ENCODE data around the gene WFDC2.

WFDC2 gene

DNA sequence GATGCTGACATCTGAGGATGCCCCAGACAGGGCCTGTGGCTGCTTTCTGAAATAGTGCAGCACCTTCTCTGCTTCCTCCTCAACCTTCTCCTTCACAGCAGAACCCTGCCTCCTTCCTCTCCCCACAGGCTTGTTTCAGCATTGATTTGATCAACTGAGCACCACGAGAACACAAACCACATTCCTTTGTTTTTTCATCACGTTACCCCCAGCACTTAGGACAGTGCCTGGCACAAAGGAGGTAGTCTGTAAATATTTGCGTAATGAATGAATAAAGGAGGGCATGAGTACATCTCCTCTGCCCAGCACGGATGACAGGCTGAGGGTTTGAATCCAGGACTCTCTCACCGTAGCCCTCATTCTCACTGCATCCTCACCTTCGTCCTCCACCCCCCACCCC, 21.3 kb upstream of the WFDC2 start (continued):
- TF ChIP-seq, protein P1, sequence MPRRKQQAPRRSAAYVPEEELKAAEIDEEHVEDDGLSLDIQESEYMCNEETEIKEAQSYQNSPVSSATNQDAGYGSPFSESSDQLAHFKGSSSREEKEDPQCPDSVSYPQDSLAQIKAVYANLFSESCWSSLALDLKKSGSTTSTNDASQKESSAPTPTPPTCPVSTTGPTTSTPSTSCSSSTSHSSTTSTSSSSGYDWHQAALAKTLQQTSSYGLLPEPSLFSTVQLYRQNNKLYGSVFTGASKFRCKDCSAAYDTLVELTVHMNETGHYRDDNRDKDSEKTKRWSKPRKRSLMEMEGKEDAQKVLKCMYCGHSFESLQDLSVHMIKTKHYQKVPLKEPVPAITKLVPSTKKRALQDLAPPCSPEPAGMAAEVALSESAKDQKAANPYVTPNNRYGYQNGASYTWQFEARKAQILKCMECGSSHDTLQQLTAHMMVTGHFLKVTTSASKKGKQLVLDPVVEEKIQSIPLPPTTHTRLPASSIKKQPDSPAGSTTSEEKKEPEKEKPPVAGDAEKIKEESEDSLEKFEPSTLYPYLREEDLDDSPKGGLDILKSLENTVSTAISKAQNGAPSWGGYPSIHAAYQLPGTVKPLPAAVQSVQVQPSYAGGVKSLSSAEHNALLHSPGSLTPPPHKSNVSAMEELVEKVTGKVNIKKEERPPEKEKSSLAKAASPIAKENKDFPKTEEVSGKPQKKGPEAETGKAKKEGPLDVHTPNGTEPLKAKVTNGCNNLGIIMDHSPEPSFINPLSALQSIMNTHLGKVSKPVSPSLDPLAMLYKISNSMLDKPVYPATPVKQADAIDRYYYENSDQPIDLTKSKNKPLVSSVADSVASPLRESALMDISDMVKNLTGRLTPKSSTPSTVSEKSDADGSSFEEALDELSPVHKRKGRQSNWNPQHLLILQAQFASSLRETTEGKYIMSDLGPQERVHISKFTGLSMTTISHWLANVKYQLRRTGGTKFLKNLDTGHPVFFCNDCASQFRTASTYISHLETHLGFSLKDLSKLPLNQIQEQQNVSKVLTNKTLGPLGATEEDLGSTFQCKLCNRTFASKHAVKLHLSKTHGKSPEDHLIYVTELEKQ (tag by site-specific recombination; IDR thresholded peaks at IDR 0.05; ENCODE audit: borderline replicate concordance) = no peak

DNA sequence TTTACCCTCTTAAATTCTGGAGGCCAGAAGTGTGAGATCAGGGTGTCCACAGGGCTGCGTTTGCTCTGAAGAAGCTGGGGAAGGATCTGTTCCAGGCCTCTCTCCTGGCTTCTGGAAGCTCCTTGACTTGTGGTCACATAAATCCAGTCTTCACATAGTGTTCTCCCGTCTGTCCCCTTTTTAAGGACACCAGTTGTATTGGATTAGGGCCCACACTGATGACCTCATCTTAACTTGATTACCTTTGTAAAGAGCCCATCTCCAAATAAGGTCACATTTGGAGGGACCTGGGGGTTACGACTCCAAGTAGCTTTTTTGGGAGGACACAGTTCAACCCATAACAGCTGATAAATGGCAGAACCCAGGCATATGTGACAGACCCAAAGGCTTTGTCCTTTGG, 20.0 kb upstream of the WFDC2 start:
- POLR2A ChIA-PET = interaction anchor here (0.6 kb wide), 1 partner anchor 1042 kb away, joined by 3 read pairs; no protein-coding TSS in a partner anchor
- no peaks in the 10 kb centered on the region for H3K9me3 ChIP-seq (ENCODE audit: control insufficient read depth, insufficient read depth, low read depth, low read length)
- no peaks in the 10 kb centered on the region for H3K36me3 ChIP-seq (ENCODE audit: control insufficient read depth in 2 of 2, insufficient read depth in 1 of 2, low read length in 2 of 2)
- H3K4me3 ChIP-seq (ENCODE audit: low read depth, low read length) = no peak overlapping the region
- H3K27ac ChIP-seq (ENCODE audit: extremely low read depth, low read depth, low read length) = no peak overlapping the region
- no peaks in the 10 kb centered on the region for H3K4me1 ChIP-seq (ENCODE audit: control insufficient read depth, insufficient read depth, low read length)
- CTCF ChIA-PET = interaction anchor here (0.5 to 7.9 kb wide), 21 partner anchors 10 to 431 kb away, joined by 3 to 90 read pairs (median 5); partner anchors contain the start of genes DBNDD2 and ZSWIM1
- TF ChIP-seq ZFP69B (tag by site-specific recombination; IDR thresholded peaks at IDR 0.05) = peak; percentile 88
- TF ChIP-seq ZNF311 (tag by site-specific recombination; IDR thresholded peaks at IDR 0.05; ENCODE audit: borderline replicate concordance) = no peak
- no peak for TF ChIP-seq ZNF514 (tag by site-specific recombination; IDR thresholded peaks at IDR 0.05)
- TF ChIP-seq, protein P2, sequence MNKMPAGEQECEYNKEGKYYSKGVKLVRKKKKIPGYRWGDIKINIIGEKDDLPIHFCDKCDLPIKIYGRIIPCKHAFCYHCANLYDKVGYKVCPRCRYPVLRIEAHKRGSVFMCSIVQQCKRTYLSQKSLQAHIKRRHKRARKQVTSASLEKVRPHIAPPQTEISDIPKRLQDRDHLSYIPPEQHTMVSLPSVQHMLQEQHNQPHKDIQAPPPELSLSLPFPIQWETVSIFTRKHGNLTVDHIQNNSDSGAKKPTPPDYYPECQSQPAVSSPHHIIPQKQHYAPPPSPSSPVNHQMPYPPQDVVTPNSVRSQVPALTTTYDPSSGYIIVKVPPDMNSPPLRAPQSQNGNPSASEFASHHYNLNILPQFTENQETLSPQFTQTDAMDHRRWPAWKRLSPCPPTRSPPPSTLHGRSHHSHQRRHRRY (tag by site-specific recombination; IDR thresholded peaks at IDR 0.05) = no peak
- TF ChIP-seq, protein P3, sequence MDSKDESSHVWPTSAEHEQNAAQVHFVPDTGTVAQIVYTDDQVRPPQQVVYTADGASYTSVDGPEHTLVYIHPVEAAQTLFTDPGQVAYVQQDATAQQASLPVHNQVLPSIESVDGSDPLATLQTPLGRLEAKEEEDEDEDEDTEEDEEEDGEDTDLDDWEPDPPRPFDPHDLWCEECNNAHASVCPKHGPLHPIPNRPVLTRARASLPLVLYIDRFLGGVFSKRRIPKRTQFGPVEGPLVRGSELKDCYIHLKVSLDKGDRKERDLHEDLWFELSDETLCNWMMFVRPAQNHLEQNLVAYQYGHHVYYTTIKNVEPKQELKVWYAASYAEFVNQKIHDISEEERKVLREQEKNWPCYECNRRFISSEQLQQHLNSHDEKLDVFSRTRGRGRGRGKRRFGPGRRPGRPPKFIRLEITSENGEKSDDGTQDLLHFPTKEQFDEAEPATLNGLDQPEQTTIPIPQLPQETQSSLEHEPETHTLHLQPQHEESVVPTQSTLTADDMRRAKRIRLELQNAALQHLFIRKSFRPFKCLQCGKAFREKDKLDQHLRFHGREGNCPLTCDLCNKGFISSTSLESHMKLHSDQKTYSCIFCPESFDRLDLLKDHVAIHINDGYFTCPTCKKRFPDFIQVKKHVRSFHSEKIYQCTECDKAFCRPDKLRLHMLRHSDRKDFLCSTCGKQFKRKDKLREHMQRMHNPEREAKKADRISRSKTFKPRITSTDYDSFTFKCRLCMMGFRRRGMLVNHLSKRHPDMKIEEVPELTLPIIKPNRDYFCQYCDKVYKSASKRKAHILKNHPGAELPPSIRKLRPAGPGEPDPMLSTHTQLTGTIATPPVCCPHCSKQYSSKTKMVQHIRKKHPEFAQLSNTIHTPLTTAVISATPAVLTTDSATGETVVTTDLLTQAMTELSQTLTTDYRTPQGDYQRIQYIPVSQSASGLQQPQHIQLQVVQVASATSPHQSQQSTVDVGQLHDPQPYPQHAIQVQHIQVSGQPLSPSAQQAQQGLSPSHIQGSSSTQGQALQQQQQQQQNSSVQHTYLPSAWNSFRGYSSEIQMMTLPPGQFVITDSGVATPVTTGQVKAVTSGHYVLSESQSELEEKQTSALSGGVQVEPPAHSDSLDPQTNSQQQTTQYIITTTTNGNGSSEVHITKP (tag by site-specific recombination; IDR thresholded peaks at IDR 0.05) = peak; percentile 57; the same call in 1 of the 2 replicates
- TF ChIP-seq, protein P4, sequence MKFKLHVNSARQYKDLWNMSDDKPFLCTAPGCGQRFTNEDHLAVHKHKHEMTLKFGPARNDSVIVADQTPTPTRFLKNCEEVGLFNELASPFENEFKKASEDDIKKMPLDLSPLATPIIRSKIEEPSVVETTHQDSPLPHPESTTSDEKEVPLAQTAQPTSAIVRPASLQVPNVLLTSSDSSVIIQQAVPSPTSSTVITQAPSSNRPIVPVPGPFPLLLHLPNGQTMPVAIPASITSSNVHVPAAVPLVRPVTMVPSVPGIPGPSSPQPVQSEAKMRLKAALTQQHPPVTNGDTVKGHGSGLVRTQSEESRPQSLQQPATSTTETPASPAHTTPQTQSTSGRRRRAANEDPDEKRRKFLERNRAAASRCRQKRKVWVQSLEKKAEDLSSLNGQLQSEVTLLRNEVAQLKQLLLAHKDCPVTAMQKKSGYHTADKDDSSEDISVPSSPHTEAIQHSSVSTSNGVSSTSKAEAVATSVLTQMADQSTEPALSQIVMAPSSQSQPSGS (tag by site-specific recombination; IDR thresholded peaks at IDR 0.05; ENCODE audit: low read depth) = peak; percentile 77
- TF ChIP-seq, protein P5, sequence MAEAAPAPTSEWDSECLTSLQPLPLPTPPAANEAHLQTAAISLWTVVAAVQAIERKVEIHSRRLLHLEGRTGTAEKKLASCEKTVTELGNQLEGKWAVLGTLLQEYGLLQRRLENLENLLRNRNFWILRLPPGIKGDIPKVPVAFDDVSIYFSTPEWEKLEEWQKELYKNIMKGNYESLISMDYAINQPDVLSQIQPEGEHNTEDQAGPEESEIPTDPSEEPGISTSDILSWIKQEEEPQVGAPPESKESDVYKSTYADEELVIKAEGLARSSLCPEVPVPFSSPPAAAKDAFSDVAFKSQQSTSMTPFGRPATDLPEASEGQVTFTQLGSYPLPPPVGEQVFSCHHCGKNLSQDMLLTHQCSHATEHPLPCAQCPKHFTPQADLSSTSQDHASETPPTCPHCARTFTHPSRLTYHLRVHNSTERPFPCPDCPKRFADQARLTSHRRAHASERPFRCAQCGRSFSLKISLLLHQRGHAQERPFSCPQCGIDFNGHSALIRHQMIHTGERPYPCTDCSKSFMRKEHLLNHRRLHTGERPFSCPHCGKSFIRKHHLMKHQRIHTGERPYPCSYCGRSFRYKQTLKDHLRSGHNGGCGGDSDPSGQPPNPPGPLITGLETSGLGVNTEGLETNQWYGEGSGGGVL (tag by site-specific recombination; IDR thresholded peaks at IDR 0.05) = no peak
- 0 out of 2 replicates have a peak, but pooled peaks have one; percentile 19 for TF ChIP-seq ZNF366 (tag by site-specific recombination; conservative IDR thresholded peaks at IDR 0.05)
- no peak for TF ChIP-seq ZNF558 (tag by site-specific recombination; IDR thresholded peaks at IDR 0.05)
- no peak for TF ChIP-seq SP7 (tag by site-specific recombination; IDR thresholded peaks at IDR 0.05)
- TF ChIP-seq, protein P6, sequence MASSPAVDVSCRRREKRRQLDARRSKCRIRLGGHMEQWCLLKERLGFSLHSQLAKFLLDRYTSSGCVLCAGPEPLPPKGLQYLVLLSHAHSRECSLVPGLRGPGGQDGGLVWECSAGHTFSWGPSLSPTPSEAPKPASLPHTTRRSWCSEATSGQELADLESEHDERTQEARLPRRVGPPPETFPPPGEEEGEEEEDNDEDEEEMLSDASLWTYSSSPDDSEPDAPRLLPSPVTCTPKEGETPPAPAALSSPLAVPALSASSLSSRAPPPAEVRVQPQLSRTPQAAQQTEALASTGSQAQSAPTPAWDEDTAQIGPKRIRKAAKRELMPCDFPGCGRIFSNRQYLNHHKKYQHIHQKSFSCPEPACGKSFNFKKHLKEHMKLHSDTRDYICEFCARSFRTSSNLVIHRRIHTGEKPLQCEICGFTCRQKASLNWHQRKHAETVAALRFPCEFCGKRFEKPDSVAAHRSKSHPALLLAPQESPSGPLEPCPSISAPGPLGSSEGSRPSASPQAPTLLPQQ (tag by site-specific recombination; IDR thresholded peaks at IDR 0.05) = peak; percentile 95
- TF ChIP-seq, protein P7, sequence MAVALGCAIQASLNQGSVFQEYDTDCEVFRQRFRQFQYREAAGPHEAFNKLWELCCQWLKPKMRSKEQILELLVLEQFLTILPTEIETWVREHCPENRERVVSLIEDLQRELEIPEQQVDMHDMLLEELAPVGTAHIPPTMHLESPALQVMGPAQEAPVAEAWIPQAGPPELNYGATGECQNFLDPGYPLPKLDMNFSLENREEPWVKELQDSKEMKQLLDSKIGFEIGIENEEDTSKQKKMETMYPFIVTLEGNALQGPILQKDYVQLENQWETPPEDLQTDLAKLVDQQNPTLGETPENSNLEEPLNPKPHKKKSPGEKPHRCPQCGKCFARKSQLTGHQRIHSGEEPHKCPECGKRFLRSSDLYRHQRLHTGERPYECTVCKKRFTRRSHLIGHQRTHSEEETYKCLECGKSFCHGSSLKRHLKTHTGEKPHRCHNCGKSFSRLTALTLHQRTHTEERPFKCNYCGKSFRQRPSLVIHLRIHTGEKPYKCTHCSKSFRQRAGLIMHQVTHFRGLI (tag by site-specific recombination; IDR thresholded peaks at IDR 0.05) = no peak
- no peak for TF ChIP-seq ZNF600 (tag by site-specific recombination; IDR thresholded peaks at IDR 0.05)
- TF ChIP-seq ZNF266 (tag by site-specific recombination; IDR thresholded peaks at IDR 0.05; ENCODE audit: low read depth) = no peak
- no peak for TF ChIP-seq ZNF221 (tag by site-specific recombination; IDR thresholded peaks at IDR 0.05; ENCODE audit: borderline replicate concordance)
